GM12891 (cell line): ENCODE data around the gene DGAT2L6.

Experiments
- DNase-seq: peaks from one replicate; pipeline ENCODE4 v3.0.0; 2011; ENCODE audit warnings: low spot score; ENCODE audit not compliant: insufficient read length
- FAIRE-seq: peaks from 2 replicates; lab custom pipeline; 2011; peaks lifted over from hg19 to GRCh38; lab: Jason Lieb, UNC
- PAX5 ChIP-seq: IDR thresholded peaks from 2 replicates; pipeline ENCODE4 v1.6.1; 2011; ENCODE audit warnings: low read length, moderate library complexity, mild to moderate bottlenecking; ENCODE audit not compliant: insufficient read depth, severe bottlenecking
- POLR2A ChIP-seq: IDR thresholded peaks from 2 replicates; pipeline ENCODE4 v1.6.1; 2011; ENCODE audit warnings: low read depth, low read length, control low read depth
- POLR2AphosphoS5 ChIP-seq: IDR thresholded peaks from 2 replicates; pipeline ENCODE4 v1.6.1; 2011; ENCODE audit warnings: low read depth, low read length, control low read depth
- POU2F2 ChIP-seq: IDR thresholded peaks from 2 replicates; pipeline ENCODE4 v1.6.1; 2011; ENCODE audit warnings: low read depth, mild to moderate bottlenecking, control low read depth, low read length, moderate library complexity
- SPI1 ChIP-seq: IDR thresholded peaks from 2 replicates; pipeline ENCODE4 v1.6.1; 2011; ENCODE audit warnings: low read depth, low read length, control low read depth
- TAF1 ChIP-seq: IDR thresholded peaks from 2 replicates; pipeline ENCODE4 v1.6.1; 2011; ENCODE audit warnings: low read depth, low read length, control low read depth

The DGAT2L6 gene

GRCh38 chrX:70166601-70167590, 10.4 kb upstream of the DGAT2L6 start:
- no peak for FAIRE-seq
- DNase-seq: no peak
- TF ChIP-seq POLR2A: no peak
- TF ChIP-seq SPI1: no peak
- no peak for TF ChIP-seq PAX5
- no peak for TF ChIP-seq POU2F2
- no peak for TF ChIP-seq TAF1
- TF ChIP-seq POLR2AphosphoS5: no peak

GRCh38 chrX:70168238-70169188, 8.8 kb upstream of the DGAT2L6 start:
- FAIRE-seq (no peak), DNase-seq (no peak)
- TF ChIP-seq POU2F2: no peak
- no peak for TF ChIP-seq SPI1
- no peak for TF ChIP-seq PAX5
- no peak for TF ChIP-seq POLR2A
- TF ChIP-seq POLR2AphosphoS5: no peak
- TF ChIP-seq TAF1: no peak

GRCh38 chrX:70169281-70169680, 8.0 kb upstream of the DGAT2L6 start:
- no peak for DNase-seq
- no peak for FAIRE-seq
- TF ChIP-seq POLR2AphosphoS5: no peak
- no peak for TF ChIP-seq POLR2A
- TF ChIP-seq TAF1: no peak
- TF ChIP-seq POU2F2: no peak
- no peak for TF ChIP-seq PAX5
- TF ChIP-seq SPI1: no peak

- FAIRE-seq: no peak
- TF ChIP-seq POU2F2 (no peak), SPI1 (no peak), TAF1 (no peak), PAX5 (no peak), POLR2A (no peak), POLR2AphosphoS5 (no peak)
- no peak for DNase-seq
Measured at GRCh38 chrX:70171624-70172023, 5.7 kb upstream of the DGAT2L6 start.

GRCh38 chrX:70172221-70172620, 5.1 kb upstream of the DGAT2L6 start:
- no peak for FAIRE-seq
- TF ChIP-seq POLR2A: no peak
- no peak for TF ChIP-seq TAF1
- no peak for TF ChIP-seq SPI1
- TF ChIP-seq POLR2AphosphoS5: no peak
- no peak for TF ChIP-seq POU2F2
- TF ChIP-seq PAX5: no peak
- DNase-seq: no peak

GRCh38 chrX:70172964-70173363, 4.3 kb upstream of the DGAT2L6 start:
- no peak for FAIRE-seq
- no peak for DNase-seq
- no peak for TF ChIP-seq POLR2AphosphoS5
- no peak for TF ChIP-seq POLR2A
- TF ChIP-seq TAF1: no peak
- no peak for TF ChIP-seq PAX5
- no peak for TF ChIP-seq POU2F2
- no peak for TF ChIP-seq SPI1

GRCh38 chrX:70174754-70175153, 2.5 kb upstream of the DGAT2L6 start:
- TF ChIP-seq POLR2AphosphoS5: no peak
- no peak for TF ChIP-seq POLR2A
- TF ChIP-seq POU2F2: no peak
- TF ChIP-seq TAF1: no peak
- no peak for TF ChIP-seq SPI1
- TF ChIP-seq PAX5: no peak
- FAIRE-seq (no peak), DNase-seq (no peak)

GRCh38 chrX:70175338-70175737, 1.9 kb upstream of the DGAT2L6 start:
- no peak for DNase-seq
- TF ChIP-seq POU2F2 (no peak), TAF1 (no peak), POLR2AphosphoS5 (no peak)
- FAIRE-seq: no peak
